Mesenchymal stem cell (in vitro differentiated cells and primary cell): ENCODE results near the gene CAST.

Experiments used
- DNase-seq: peaks from one replicate; pipeline ENCODE4 v3.0.0-alpha.2; 2013
- H2AFZ ChIP-seq: one replicate; pipeline ENCODE4 v1.6.1; 2013; ENCODE audit warnings: low read depth, mild to moderate bottlenecking, control low read depth, inconsistent platforms, low read length, moderate library complexity
- H2AK5ac ChIP-seq: 2 replicates; pipeline ENCODE4 v1.6.1; 2013; ENCODE audit warnings: low read length, moderate library complexity, mild to moderate bottlenecking, inconsistent platforms; ENCODE audit not compliant: severe bottlenecking
- H2BK120ac ChIP-seq: one replicate; pipeline ENCODE4 v1.6.1; 2013; ENCODE audit warnings: low read depth, mild to moderate bottlenecking, inconsistent platforms, low read length, moderate library complexity
- H2BK12ac ChIP-seq, 2 experiments: one replicate each; pipeline ENCODE4 v1.6.1; 2013; ENCODE audit warnings: inconsistent platforms in 2 of 2, low read length in 2 of 2, mild to moderate bottlenecking in 2 of 2, moderate library complexity in 2 of 2, control low read depth in 1 of 2
- H2BK15ac ChIP-seq: one replicate; pipeline ENCODE4 v1.6.1; 2013; ENCODE audit warnings: mild to moderate bottlenecking, low read depth, inconsistent platforms; ENCODE audit not compliant: poor library complexity, severe bottlenecking
- H2BK5ac ChIP-seq: 2 replicates; pipeline ENCODE4 v1.6.1; 2013; ENCODE audit warnings: low read depth, mild to moderate bottlenecking, low read length, control low read depth, inconsistent platforms; ENCODE audit not compliant: poor library complexity, severe bottlenecking
- H3K14ac ChIP-seq, 2 experiments: one replicate each; pipeline ENCODE4 v1.6.1; 2013; ENCODE audit warnings: inconsistent platforms in 2 of 2, low read length in 2 of 2, control low read depth in 1 of 2, mild to moderate bottlenecking in 1 of 2, moderate library complexity in 1 of 2
- H3K18ac ChIP-seq, 2 experiments: one replicate each; pipeline ENCODE4 v1.6.1; 2013; ENCODE audit warnings: inconsistent platforms in 2 of 2, low read length in 2 of 2, control low read depth in 1 of 2, low read depth in 1 of 2, mild to moderate bottlenecking in 1 of 2
- H3K23ac ChIP-seq, 2 experiments: one replicate each; pipeline ENCODE4 v1.6.1; 2013; ENCODE audit warnings: inconsistent platforms in 2 of 2, low read length in 2 of 2, mild to moderate bottlenecking in 2 of 2, moderate library complexity in 2 of 2, control low read depth in 1 of 2
- H3K27ac ChIP-seq: 2 replicates; pipeline ENCODE4 v1.5.1; 2013; ENCODE audit warnings: mild to moderate bottlenecking, moderate library complexity, low read length, control low read depth, inconsistent platforms; ENCODE audit not compliant: poor library complexity, severe bottlenecking
- H3K27me3 ChIP-seq, 2 experiments: 2 replicates each; pipeline versions ENCODE4 v1.6.1 to v1.7.0; 2013; ENCODE audit warnings: low read length in 2 of 2, mild to moderate bottlenecking in 2 of 2, moderate library complexity in 2 of 2, control low read depth in 1 of 2, inconsistent platforms in 1 of 2; ENCODE audit not compliant: control insufficient read depth in 1 of 2, insufficient read depth in 1 of 2
- H3K36me3 ChIP-seq, 2 experiments: 2 replicates each; pipeline versions ENCODE4 v1.6.1 to v1.7.0; 2013; ENCODE audit warnings: low read length in 2 of 2, control low read depth in 1 of 2, inconsistent platforms in 1 of 2, low read depth in 1 of 2, mild to moderate bottlenecking in 1 of 2; ENCODE audit not compliant: insufficient read depth in 2 of 2, control insufficient read depth in 1 of 2
- H3K4ac ChIP-seq, 2 experiments: one replicate each; pipeline ENCODE4 v1.6.1; 2013; ENCODE audit warnings: inconsistent platforms in 2 of 2, low read length in 2 of 2, mild to moderate bottlenecking in 2 of 2, moderate library complexity in 2 of 2, control low read depth in 1 of 2, low read depth in 1 of 2
- H3K4me1 ChIP-seq: 2 replicates; pipeline ENCODE4 v1.6.1; 2013; ENCODE audit warnings: low read depth, low read length, control low read depth; ENCODE audit not compliant: control insufficient read depth, insufficient read depth
- H3K4me2 ChIP-seq: 2 replicates; pipeline ENCODE4 v1.6.1; 2013; ENCODE audit warnings: low read length, mild to moderate bottlenecking, inconsistent platforms; ENCODE audit not compliant: poor library complexity, severe bottlenecking
- H3K4me3 ChIP-seq, 2 experiments: 2 replicates each; pipeline versions ENCODE4 v1.5.1 to v1.7.0; 2013; ENCODE audit warnings: low read length in 2 of 2, mild to moderate bottlenecking in 2 of 2, control low read depth in 1 of 2, low read depth in 1 of 2; ENCODE audit not compliant: insufficient read depth in 1 of 2
- H3K79me1 ChIP-seq: replicated peaks from 2 replicates; pipeline ENCODE4 v1.6.1; 2013; ENCODE audit warnings: mild to moderate bottlenecking, control low read depth, low read length, inconsistent platforms; ENCODE audit not compliant: poor library complexity, severe bottlenecking
- H3K9ac ChIP-seq: 2 replicates; pipeline ENCODE4 v1.7.0; 2013; ENCODE audit warnings: mild to moderate bottlenecking, low read length, moderate library complexity
- H3K9me3 ChIP-seq: 2 replicates; pipeline ENCODE4 v1.7.0; 2013; ENCODE audit warnings: mild to moderate bottlenecking, low read length; ENCODE audit not compliant: control insufficient read depth
- H4K8ac ChIP-seq: one replicate; pipeline ENCODE4 v1.6.1; 2013; ENCODE audit warnings: inconsistent platforms, mild to moderate bottlenecking, low read length, moderate library complexity
- H4K91ac ChIP-seq: one replicate; pipeline ENCODE4 v1.6.1; 2013; ENCODE audit warnings: mild to moderate bottlenecking, low read length, inconsistent platforms
- WGBS: methylation state at CpG from one replicate; pipeline ENCODE4 v1.1.7; 2013; ENCODE audit warnings: mixed read lengths; 5-methylcytosine and 5-hydroxymethylcytosine counted together

Gene CAST

DNA sequence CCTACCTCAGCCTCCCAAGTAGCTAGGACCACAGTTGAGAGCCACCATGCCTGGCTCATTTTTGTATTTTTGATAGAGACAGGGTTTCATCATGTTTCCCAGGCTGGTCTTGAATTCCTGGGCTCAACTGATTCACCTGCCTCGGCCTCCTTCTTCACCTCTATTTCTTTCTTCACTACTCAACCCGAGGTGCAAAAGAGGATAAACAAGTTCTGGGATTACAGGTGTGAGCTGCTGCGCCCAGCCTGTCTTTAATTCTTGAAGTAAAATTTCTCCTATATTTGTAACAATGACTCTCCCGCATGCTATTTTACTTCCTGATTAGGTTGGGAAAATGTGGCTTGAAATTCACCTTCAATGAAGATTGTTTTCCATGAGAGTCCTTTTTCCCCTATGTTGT, 46.4 kb downstream of the CAST start:
- WGBS: 100% methylated on average over 1 of the region's 4 CpGs
- Histone ChIP-seq H3K79me1 (peaks cover 11% of the 10 kb centered on the region), H2BK12ac (no peak overlapping the region), H3K23ac (no peak overlapping the region), H2BK15ac (no peak overlapping the region), H2BK5ac (no peak overlapping the region), H3K18ac (no peak overlapping the region), H3K36me3 (no peaks in the 10 kb centered on the region), H3K4ac (no peak overlapping the region), H2AFZ (no peak overlapping the region), H3K9me3 (no peaks in the 10 kb centered on the region), H4K8ac (no peak overlapping the region), H3K27ac (peak overlapping the region; percentile 41), H4K91ac (no peak overlapping the region), H3K27me3 (no peaks in the 10 kb centered on the region), H3K14ac (no peak overlapping the region), H3K4me1 (peaks cover 1% of the 10 kb centered on the region), H2AK5ac (no peak overlapping the region), H2BK120ac (no peak overlapping the region), H3K4me3 (no peak overlapping the region), H3K9ac (peak overlapping the region; percentile 9), H3K4me2 (no peak overlapping the region)
- DNase-seq: no peak

DNA sequence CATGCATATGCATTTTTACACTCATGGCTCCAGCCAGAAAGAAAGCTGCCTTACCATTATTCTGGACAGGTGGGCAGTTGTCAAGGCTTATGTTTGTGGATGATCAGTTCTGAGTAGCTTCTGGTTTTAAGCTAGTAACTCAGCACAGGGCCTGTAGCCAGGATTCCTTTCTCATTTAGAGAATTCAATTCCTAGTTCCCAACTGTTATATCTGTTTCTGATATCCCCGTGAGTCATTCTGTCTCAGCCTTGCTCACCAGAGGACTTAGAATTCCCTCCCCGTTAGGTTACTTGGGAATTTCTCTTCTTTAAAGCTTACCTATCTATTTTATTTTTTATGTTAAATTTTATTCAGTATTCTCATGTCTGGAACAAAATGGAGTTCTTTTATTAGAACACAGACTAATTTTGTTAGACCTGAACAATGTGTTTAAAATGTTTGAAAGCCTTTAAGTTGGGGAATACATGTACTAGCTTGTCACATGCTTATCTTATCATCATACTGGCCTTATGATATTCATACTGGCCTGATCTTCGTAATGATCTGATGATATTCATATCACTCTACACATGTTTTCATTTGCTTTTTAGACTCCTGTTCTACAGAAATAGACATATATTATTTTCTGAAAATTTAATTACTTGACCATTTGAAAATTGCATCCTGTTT, 47.1 kb downstream of the CAST start:
- H3K4me2 ChIP-seq: no peak overlapping the region
- H3K27me3 ChIP-seq: no peaks in the 10 kb centered on the region
- no peak overlapping the region for H2AFZ ChIP-seq
- H3K36me3 ChIP-seq: peaks cover 0 to 1% of the 10 kb centered on the region in 2 experiments
- no peak overlapping the region for H3K18ac ChIP-seq
- no peak overlapping the region for H2BK12ac ChIP-seq
- H3K4me1 ChIP-seq: peaks cover 1% of the 10 kb centered on the region
- H3K9ac ChIP-seq: peak overlapping the region; percentile 49
- H3K4me3 ChIP-seq: no peak overlapping the region
- H3K14ac ChIP-seq: peak overlapping the region in 1 of 2 experiments; percentile 26
- 25% methylated on average over 1 of the region's 3 CpGs for WGBS
- H2BK5ac ChIP-seq: no peak overlapping the region
- DNase-seq: peak; percentile 75
- no peak overlapping the region for H2BK15ac ChIP-seq
- H2AK5ac ChIP-seq: no peak overlapping the region
- no peaks in the 10 kb centered on the region for H3K9me3 ChIP-seq
- no peak overlapping the region for H3K23ac ChIP-seq
- H4K91ac ChIP-seq: no peak overlapping the region
- H2BK120ac ChIP-seq: no peak overlapping the region
- H3K79me1 ChIP-seq: peaks cover 15% of the 10 kb centered on the region
- no peak overlapping the region for H4K8ac ChIP-seq
- peak overlapping the region; percentile 41 for H3K27ac ChIP-seq
- no peak overlapping the region for H3K4ac ChIP-seq

- no peak overlapping the region for H3K4ac ChIP-seq
- H4K91ac ChIP-seq: no peak overlapping the region
- DNase-seq: no peak
- H3K4me1 ChIP-seq: no peaks in the 10 kb centered on the region
- H2BK120ac ChIP-seq: no peak overlapping the region
- H3K14ac ChIP-seq: no peak overlapping the region
- no peak overlapping the region for H2AFZ ChIP-seq
- H4K8ac ChIP-seq: no peak overlapping the region
- no peak overlapping the region for H2BK12ac ChIP-seq
- no peak overlapping the region for H2BK15ac ChIP-seq
- H3K36me3 ChIP-seq: peaks cover 0 to 10% of the 10 kb centered on the region in 2 experiments
- H3K79me1 ChIP-seq: peaks cover 13% of the 10 kb centered on the region
- H3K27ac ChIP-seq: no peak overlapping the region
- 92% methylated on average over 1 of the region's 2 CpGs for WGBS
- no peaks in the 10 kb centered on the region for H3K9me3 ChIP-seq
- no peak overlapping the region for H3K23ac ChIP-seq
- H3K4me3 ChIP-seq: no peak overlapping the region
- no peaks in the 10 kb centered on the region for H3K27me3 ChIP-seq
- H3K18ac ChIP-seq: peak overlapping the region in 1 of 2 experiments; percentile 30
- no peak overlapping the region for H3K9ac ChIP-seq
- H2AK5ac ChIP-seq: no peak overlapping the region
- no peak overlapping the region for H2BK5ac ChIP-seq
- H3K4me2 ChIP-seq: no peak overlapping the region
These were observed 50.0 kb downstream of the CAST start for GRCh38 chr5:96712100-96712746.

GRCh38 chr5:96714450-96714849, 52.3 kb downstream of the CAST start:
- Histone ChIP-seq H3K9me3 (no peaks in the 10 kb centered on the region), H3K9ac (peak overlapping the region; percentile 79), H2BK120ac (no peak overlapping the region), H4K8ac (no peak overlapping the region), H2BK15ac (no peak overlapping the region), H3K4me1 (peaks cover 4% of the 10 kb centered on the region), H3K27me3 (no peaks in the 10 kb centered on the region), H3K14ac (no peak overlapping the region), H3K36me3 (peaks cover 0 to 14% of the 10 kb centered on the region in 2 experiments), H3K27ac (no peak overlapping the region), H4K91ac (no peak overlapping the region), H2BK5ac (no peak overlapping the region), H3K4me3 (no peak overlapping the region), H3K4ac (no peak overlapping the region), H2AK5ac (no peak overlapping the region), H2AFZ (no peak overlapping the region), H3K4me2 (no peak overlapping the region), H3K18ac (peak overlapping the region in 1 of 2 experiments; percentile 55), H3K79me1 (peaks cover 23% of the 10 kb centered on the region), H3K23ac (no peak overlapping the region), H2BK12ac (no peak overlapping the region)
- no peak for DNase-seq
